ENCODE data around the gene PEX6.
A peak's percentile ranks its signal among the peaks of the same experiment; 100 is the strongest.
"Not testable (repeated sequence)": the region's sequence is repeated elsewhere in the genome, so short reads cannot be mapped to it uniquely, and the experiment has no call there.

Gene PEX6

GRCh38 chr6:43001843-43002242, 22.9 kb upstream of the PEX6 start:
- no peak for DNase-seq (ENCODE audit: low read depth in 2 of 2)

DNA sequence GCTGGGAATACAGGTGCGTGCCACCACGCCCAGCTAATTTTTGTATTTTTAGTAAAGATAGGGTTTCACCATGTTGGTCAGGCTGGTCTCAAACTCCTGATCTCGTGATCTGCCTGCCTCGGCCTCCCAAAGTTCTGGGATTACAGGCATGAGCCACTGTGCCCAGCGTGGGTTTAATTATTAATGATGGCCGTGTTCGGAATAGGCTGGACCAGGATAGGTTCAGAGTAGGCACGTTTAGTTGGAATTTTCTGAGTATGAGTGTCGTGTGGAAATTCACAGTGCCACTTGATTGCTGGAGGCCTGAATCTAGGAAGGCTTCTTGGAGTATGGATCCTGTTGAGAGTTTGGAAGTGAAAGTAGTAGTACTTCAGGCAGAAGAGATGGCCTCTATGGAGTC, 19.2 kb upstream of the PEX6 start:
- DNase-seq (ENCODE audit: low read depth in 2 of 2), result not testable (repeated sequence)

DNA sequence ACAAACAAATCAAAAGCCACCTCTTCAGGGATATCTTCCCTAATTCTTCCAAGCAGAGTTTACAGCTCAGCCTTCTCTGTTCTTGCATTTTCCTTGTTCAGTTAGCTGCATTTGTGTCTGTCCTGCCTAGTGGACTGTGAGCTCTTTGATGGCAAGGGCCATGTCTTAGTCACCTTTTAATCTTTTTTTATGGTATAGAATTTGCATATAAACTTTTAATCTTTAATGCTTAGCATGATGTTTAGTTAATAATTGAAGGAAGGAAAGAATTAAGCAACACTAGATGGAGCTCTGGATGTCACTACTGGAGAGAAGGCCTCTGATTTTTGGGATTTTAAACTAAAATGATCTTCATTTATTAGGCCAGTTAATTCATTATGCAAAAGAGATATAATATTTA, 17.5 kb upstream of the PEX6 start:
- DNase-seq (ENCODE audit: low read depth in 2 of 2), result no peak

DNA sequence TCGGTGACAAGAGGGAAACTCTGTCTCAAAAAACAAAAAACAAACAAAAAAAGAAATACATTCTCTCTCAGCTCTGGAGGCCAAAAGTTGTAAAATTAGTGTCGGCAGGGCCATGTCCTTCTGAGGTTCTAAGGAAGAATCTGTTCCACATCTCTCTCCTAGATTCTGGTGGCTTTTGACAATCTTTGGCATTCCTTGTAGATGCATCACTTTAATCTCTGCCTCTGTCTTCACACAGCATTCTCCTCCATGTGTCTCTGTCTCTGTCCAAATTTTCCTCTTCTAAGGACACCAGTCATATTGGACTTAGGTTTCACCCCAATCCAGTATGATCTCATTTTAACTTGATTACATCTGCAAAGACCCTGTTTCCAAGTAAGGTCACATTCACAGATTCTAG, 14.5 kb upstream of the PEX6 start:
- DNase-seq (ENCODE audit: low read depth in 2 of 2), result no peak

- no peak for DNase-seq (ENCODE audit: low read depth in 2 of 2)
Observed at GRCh38 chr6:42989923-42990322, 10.9 kb upstream of the PEX6 start.

DNA sequence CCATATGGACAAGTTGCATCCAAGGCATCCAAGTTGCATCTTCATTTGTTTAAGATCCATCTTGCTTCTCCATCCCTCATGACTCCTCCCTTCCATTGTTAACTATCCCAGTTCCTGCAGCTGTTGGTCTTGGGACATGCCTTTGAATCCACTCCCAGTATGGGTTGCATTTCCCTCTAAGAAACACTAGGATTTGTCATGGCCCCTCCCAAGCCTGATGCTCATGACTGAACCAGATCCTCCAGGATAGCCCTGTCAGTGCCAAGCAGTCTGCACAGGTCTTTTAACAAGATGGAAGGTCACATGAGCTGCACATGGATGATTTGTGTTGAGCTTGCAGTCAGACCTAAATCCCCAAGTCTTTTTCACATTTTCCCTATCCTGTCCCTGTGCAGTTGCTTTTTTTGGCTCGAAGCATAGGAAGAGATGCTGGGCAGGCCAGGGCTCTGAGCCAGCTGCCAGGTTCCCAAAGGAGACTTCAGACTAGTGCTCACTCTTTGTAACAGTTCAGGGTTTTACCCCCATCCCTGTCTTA, 9.6 kb upstream of the PEX6 start:
- DNase-seq (ENCODE audit: low read depth in 2 of 2), result no peak

- DNase-seq (ENCODE audit: low read depth in 2 of 2), result no peak
Observed at GRCh38 chr6:42987533-42988451, 8.8 kb upstream of the PEX6 start.

DNA sequence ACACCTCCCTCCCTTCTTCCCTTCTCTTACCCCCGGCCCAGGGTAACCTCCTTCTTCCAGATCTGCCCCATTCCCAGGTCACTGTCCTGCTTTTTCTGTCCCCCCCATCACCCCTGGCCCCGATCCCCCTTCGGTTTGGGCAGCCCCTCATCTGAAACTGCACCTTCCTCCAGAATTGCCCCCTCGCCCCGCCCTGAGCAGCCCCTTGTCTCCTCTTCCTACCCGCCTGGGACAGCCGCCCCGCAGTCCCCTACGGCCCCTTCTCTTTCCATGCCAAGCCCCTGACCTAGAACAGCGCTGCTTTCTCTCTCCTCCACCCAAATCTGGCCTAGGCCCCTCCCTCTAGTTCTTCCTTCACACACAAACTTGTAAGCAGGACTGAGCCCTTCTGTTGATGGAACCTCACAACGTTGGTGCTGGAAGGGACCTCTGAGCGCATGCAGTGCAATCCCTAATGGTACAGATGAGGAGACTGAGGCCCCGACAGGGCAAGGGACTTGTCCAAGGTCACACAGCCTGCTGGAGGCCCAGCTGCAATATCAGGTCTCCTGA, 6.0 kb upstream of the PEX6 start:
- no peak for DNase-seq (ENCODE audit: low read depth in 2 of 2)

GRCh38 chr6:42984001-42984923, 5.3 kb upstream of the PEX6 start, which contains the start of gene PPP2R5D:
TSS of gene PPP2R5D (plus strand) at chr6:42984570. CDS start at chr6:42984678, 108 bp downstream.
- DNase-seq (ENCODE audit: low read depth in 2 of 2), result peak; percentile 89 to 91

DNA sequence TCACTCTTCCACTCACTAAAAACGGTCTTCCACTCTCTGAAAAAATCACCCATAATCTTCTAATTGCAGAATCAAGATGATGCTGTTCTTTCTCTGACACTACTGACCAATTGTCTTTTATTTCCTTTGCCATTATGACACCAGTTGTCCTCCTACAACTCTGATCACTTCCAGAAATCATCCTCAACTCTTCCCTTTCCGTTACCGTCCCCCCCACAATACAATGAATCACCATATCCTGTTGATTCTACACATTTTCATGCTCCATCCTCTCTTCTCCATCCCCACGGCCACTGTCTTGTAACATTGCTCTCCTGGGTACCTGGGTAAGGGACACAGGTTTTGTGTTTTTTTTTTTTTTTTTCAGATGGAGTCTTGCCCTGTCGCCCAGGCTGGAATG, 2.9 kb upstream of the PEX6 start:
- no peak for DNase-seq (ENCODE audit: low read depth in 2 of 2)

DNA sequence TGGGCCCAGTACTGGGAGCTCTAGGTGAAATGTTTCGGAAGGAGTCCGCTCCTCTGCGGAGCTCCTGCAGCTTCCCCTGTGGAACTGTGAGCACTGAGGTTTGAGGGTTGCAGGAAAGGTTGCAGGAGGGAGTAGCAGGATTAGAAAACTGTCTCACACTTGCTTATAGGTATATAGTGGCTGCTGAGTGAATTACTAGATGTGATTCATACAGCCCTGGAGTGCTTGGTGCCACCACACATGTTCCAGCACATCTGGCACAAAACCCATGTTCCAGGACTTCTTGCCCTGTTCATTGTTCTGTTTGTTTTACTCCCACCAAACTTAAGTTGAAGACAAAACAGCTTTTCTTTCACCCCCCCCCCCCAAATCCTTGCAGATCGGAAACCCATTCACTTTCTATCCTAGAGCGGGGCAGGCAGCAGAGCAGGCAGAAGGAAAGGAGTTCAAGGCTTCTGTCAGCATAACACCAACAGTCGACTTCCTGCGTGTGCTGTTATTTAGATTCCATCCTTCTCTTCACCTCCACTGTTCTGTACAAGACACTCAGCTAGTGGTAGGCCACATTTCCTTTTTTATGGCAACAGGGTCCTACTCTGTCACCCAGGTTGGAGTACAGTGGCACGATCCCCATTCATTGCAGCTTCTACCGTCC, 669 bp upstream of the PEX6 start:
- DNase-seq (ENCODE audit: low read depth in 2 of 2), result no peak

DNA sequence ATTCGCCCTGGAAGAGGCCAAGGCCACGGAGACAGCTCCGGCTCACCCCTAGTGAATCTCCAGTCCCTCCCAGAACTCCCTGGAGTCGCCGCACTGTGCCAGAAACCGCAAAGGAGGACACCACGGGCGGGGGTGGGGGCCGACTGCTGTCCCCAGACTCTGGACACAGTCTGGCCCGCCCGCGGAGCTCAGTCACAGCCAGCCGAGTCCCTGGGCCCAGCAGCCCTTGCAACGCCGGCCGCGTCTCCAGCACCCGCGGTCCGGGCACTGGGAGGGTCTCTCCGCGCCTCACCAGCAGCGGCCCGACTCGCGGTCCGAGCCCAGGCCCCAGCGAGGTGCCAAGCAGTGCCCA, 518 bp downstream of the PEX6 start:
- no peak for DNase-seq (ENCODE audit: low read depth in 2 of 2)

DNA sequence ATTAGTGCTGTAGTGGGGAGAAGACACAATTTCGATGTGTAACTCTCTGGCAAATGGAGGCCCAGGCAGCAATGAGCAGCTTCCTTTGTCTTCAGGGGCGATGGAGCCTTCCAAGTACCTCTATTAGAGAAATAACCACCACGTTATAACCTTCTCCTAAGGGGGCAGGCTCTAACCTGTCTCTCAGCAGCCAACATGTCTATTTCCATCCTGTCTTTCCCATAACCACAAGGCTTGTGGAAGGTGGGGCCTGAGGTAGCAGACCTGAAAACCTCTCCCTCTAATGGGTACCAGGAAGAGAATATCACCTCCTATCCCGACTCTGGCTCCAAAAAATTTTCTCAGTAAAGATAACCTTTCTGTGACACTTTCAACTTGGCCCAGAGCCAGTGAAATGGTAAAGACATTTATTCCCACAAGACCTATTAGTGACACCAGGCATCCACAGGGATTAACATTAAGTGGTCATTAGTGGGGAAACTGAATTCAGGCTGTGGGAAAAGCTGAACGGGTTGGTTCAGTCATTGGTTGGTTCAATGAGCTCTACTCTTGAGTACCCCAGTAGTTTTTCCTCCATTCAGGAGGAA, 4.0 kb downstream of the PEX6 start:
- no peak for DNase-seq (ENCODE audit: low read depth in 2 of 2)

GRCh38 chr6:42973926-42974325, 5.1 kb downstream of the PEX6 start:
- DNase-seq (ENCODE audit: low read depth in 2 of 2), result no peak

- no peak for DNase-seq (ENCODE audit: low read depth in 2 of 2)
Observed at GRCh38 chr6:42971746-42972327, 7.1 kb downstream of the PEX6 start.

GRCh38 chr6:42970871-42971612, 7.9 kb downstream of the PEX6 start:
- DNase-seq (ENCODE audit: low read depth in 2 of 2), result no peak

GRCh38 chr6:42969934-42970333, 9.0 kb downstream of the PEX6 start:
- no peak for DNase-seq (ENCODE audit: low read depth in 2 of 2)

DNA sequence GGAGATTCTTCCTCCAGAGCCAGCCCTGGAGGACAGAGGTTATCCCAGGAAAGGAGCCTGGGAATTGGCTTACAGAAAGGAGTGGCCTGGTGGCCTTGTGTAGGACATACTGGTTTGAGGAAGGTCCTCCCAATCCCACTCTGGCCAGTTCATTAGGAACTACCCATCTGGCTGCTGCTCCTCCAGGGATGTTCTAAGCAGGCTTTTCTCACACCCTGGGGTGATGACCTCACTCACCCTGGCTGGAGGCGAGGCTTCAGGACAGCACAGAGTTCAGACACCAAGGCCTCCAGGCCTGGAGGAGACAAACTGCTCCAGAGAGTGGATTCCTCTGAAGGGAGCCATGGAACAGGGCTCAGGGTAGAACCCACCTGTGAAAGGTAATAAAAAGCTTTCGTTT, 9.6 kb downstream of the PEX6 start:
- DNase-seq (ENCODE audit: low read depth in 2 of 2), result no peak

DNA sequence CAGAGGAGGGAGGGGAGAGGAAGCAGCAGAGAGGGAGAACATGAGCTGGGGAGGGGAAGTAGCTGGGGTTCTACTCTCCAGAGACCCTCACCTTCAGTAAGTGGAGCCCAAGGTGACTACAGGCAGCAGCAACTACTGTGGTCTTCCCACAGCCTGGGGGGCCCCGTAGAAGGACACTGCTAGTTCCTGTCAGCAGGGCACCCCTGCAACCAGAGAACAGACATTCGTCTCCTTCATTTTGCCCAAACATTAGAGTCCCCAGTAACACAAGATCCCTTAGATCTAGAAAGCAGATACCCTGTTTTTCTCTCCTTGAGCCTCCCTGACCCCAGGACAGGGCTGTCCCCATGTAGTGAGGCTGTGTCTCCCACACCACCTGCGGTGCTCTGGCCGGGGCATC, 10.2 kb downstream of the PEX6 start:
- no peak for DNase-seq (ENCODE audit: low read depth in 2 of 2)

- no peak for DNase-seq (ENCODE audit: low read depth in 2 of 2)
Observed at GRCh38 chr6:42968126-42968701, 10.8 kb downstream of the PEX6 start.

Measured in stimulated activated CD4-positive, alpha-beta T cell treated with anti-CD3 and anti-CD28 coated beads, Interleukin-1b, Interleukin-23, amount 100 ng/mL, for 1 hour (primary cell).